ENCODE measurements around the gene SH3GL2. TPM values are rescaled to one million over a fixed set of nuclear protein-coding genes. Genes with fewer than 3 reads are reported as not detected.

The SH3GL2 gene
- total RNA-seq, 4 donors from 2014 or later: 0.20 to 0.41 (median 0.32) TPM; not detected in 1

DNA sequence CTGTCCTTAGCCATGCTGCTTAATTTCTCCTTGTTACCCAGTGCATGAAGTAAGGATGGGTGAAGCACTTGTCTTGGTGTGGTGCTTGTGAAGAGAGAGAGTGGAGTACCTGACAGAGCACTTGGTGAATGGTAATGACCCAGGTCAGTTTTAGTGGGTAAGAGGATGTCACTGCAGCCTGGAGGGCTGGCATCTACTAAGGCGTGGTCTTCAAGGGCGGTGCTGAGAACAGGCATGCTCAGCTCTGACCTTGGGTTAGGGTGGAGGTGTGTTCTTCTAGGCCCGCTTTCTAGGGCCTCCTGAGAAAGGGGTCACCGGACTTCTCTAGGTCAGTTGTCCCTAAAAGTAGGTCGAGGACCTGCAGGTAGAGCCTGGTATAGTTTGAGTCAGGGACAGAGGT is 25.7 kb downstream of the SH3GL2 start:
- no peak for DNase-seq

DNA sequence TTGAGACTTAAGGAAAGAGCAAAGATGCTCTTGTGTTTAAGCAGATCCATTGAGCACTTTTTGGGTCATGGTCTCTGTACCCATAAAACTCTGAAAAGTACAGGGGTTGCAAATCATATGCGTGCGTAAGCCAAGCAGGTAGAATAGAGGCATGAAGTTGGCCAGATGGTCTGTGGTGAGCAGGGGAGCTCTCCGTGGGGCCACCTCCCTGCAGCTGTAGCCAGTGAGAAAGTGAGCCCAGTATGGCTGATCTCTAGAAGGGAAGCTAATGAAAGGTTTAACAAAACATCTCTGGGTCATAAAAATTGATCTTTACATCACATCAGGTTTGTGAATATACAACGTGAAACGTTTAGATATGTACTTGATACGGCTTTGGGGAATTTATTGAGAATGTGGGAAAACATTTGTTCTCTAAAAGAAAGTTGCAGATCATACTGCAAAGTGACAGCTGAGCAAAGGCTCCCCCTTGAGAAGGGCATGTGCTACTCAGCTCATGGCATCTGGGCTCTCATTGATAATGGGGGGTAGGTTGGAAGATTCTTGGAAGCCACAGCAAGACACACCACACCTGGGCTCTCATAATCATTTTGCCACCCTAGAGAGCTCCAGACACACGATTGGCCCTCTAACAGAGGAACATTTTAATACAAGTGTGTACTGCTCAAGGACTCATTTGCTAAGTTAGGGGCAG is 30.6 kb downstream of the SH3GL2 start:
- peaks cover 0 to 3% of the 10 kb centered on the region in 2 donors for H3K9me3 ChIP-seq
- intact Hi-C loops (cut with DNase I; ENCODE audit: low total_unique reads): loop anchor here (5.0 kb wide), 1 partner anchor 688 kb away; no protein-coding TSS in a partner anchor

More for the DNA sequence above, 25.7 kb downstream of the SH3GL2 start:
- Histone ChIP-seq H3K36me3 (no peaks in the 10 kb centered on the region), H3K4me3 (no peak overlapping the region), H3K27ac (no peak overlapping the region), H3K4me1 (no peaks in the 10 kb centered on the region), H3K9me3 (peaks cover 0 to 3% of the 10 kb centered on the region in 2 donors), H3K27me3 (no peaks in the 10 kb centered on the region)
- intact Hi-C loops (cut with DNase I; ENCODE audit: low total_unique reads) (no loop called here), in situ Hi-C loops (cut with MboI; ENCODE audit: low pct_ligation_motif_present in 1 of 4, low pct_unique_long_range_greater_than_20kb in 1 of 4, low sequenced_read_pairs in 3 of 4) (no loop called here)
- 86% methylated on average over 5 of the region's 5 CpGs; no CpG with 5 or more reads in 1 of the 2 donors for WGBS, 2 donors (ENCODE audit: low coverage in 1 of 2)
- TF ChIP-seq POLR2A (IDR thresholded peaks at IDR 0.05) (no peak), EP300 (IDR thresholded peaks at IDR 0.05; ENCODE audit: low read depth) (no peak)

DNA sequence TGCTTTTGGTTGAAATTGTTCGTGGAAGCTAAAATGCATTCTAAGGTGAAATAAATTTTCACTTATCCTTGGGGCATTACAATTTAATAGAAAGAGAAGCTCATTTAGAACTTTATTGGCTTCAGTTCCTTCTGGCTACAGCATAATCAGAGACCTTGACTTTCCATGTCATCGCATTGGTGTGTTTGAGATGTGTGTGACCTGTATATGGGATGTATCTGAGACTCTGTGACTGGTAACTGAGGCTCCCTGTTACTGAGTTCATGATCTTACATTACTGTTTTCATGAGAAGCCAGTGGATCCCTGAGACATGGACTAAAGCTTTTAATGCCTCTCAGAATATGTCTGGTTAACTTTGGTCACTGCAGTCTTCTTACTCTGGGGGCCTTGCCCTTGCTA is 32.5 kb downstream of the SH3GL2 start:
- Histone ChIP-seq H3K36me3 (no peaks in the 10 kb centered on the region), H3K27ac (no peak overlapping the region), H3K4me3 (no peak overlapping the region), H3K27me3 (no peaks in the 10 kb centered on the region), H3K4me1 (no peaks in the 10 kb centered on the region), H3K9me3 (peaks cover 0 to 3% of the 10 kb centered on the region in 2 donors)
- in situ Hi-C loops (cut with MboI; ENCODE audit: low pct_ligation_motif_present in 1 of 4, low pct_unique_long_range_greater_than_20kb in 1 of 4, low sequenced_read_pairs in 3 of 4) (no loop called here), intact Hi-C loops (cut with DNase I; ENCODE audit: low total_unique reads) (no loop called here)
- DNase-seq: no peak
- no peak for TF ChIP-seq POLR2A (IDR thresholded peaks at IDR 0.05)
- TF ChIP-seq EP300 (IDR thresholded peaks at IDR 0.05; ENCODE audit: low read depth): no peak
- TF ChIP-seq, protein P1, sequence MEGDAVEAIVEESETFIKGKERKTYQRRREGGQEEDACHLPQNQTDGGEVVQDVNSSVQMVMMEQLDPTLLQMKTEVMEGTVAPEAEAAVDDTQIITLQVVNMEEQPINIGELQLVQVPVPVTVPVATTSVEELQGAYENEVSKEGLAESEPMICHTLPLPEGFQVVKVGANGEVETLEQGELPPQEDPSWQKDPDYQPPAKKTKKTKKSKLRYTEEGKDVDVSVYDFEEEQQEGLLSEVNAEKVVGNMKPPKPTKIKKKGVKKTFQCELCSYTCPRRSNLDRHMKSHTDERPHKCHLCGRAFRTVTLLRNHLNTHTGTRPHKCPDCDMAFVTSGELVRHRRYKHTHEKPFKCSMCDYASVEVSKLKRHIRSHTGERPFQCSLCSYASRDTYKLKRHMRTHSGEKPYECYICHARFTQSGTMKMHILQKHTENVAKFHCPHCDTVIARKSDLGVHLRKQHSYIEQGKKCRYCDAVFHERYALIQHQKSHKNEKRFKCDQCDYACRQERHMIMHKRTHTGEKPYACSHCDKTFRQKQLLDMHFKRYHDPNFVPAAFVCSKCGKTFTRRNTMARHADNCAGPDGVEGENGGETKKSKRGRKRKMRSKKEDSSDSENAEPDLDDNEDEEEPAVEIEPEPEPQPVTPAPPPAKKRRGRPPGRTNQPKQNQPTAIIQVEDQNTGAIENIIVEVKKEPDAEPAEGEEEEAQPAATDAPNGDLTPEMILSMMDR (IDR thresholded peaks at IDR 0.05): no peak
- TF ChIP-seq POLR2AphosphoS5 (IDR thresholded peaks at IDR 0.05): no peak
- 0 to 60% methylated on average over 1 to 2 of the region's 2 CpGs for WGBS, 2 donors (ENCODE audit: low coverage in 1 of 2)

More for the DNA sequence above, 30.6 kb downstream of the SH3GL2 start:
- DNase-seq: no peak
- Histone ChIP-seq H3K27me3 (no peaks in the 10 kb centered on the region), H3K4me3 (no peak overlapping the region), H3K36me3 (no peaks in the 10 kb centered on the region), H3K27ac (no peak overlapping the region), H3K4me1 (no peaks in the 10 kb centered on the region)
- in situ Hi-C loops (cut with MboI; ENCODE audit: low pct_ligation_motif_present in 1 of 4, low pct_unique_long_range_greater_than_20kb in 1 of 4, low sequenced_read_pairs in 3 of 4): no loop called here
- WGBS, 2 donors (ENCODE audit: low coverage in 1 of 2): 76 to 81% methylated on average over 4 to 7 of the region's 7 CpGs
- TF ChIP-seq EP300 (IDR thresholded peaks at IDR 0.05; ENCODE audit: low read depth) (no peak), POLR2AphosphoS5 (IDR thresholded peaks at IDR 0.05) (no peak), POLR2A (IDR thresholded peaks at IDR 0.05) (no peak)
- TF ChIP-seq, protein P1 (IDR thresholded peaks at IDR 0.05): no peak

DNA sequence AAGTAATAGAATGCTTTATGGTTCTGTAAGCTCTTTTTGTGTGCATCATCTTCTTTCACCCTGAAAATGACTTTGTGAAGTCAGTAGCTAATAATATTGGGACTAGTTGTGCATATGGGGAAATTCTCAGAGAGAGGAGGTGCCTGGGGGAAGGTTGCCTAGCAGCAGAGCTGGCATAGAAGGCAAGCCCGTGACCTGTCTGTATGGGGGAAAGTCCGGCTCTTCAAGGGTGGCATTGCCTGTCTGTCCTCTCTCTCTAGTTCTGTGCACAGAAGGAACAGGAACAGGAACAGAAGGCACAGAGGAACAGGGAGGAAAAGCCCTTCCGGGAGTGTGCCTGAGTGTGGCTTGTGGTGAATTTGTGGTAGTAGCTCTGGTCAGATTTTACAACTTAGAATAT is 33.1 kb downstream of the SH3GL2 start:
- no peak for TF ChIP-seq EP300 (IDR thresholded peaks at IDR 0.05; ENCODE audit: low read depth)
- TF ChIP-seq, protein P1 (IDR thresholded peaks at IDR 0.05): no peak
- no peak for TF ChIP-seq POLR2A (IDR thresholded peaks at IDR 0.05)
- no peak for TF ChIP-seq POLR2AphosphoS5 (IDR thresholded peaks at IDR 0.05)
- 33 to 100% methylated on average over 1 to 3 of the region's 3 CpGs for WGBS, 2 donors (ENCODE audit: low coverage in 1 of 2)
- in situ Hi-C loops (cut with MboI; ENCODE audit: low pct_ligation_motif_present in 1 of 4, low pct_unique_long_range_greater_than_20kb in 1 of 4, low sequenced_read_pairs in 3 of 4): no loop called here
- Histone ChIP-seq H3K27me3 (no peaks in the 10 kb centered on the region), H3K36me3 (no peaks in the 10 kb centered on the region), H3K9me3 (peaks cover 0 to 2% of the 10 kb centered on the region in 2 donors), H3K4me1 (no peaks in the 10 kb centered on the region), H3K4me3 (no peak overlapping the region), H3K27ac (no peak overlapping the region)
- intact Hi-C loops (cut with DNase I; ENCODE audit: low total_unique reads): no loop called here
- DNase-seq: no peak

All from transverse colon (tissue), 4 donors.